B cell (primary cell): ENCODE results near the gene BNIP2. TPM values are rescaled to one million over a fixed set of nuclear protein-coding genes. Genes with fewer than 3 reads are reported as not detected.
"Not testable (repeated sequence)": the region's sequence is repeated elsewhere in the genome, so short reads cannot be mapped to it uniquely, and the experiment has no call there.

ENCODE experiments used
- ATAC-seq: fragments of 200-7000 bp; cut with Tn5 transposase; one replicate; pipeline ENCODE4 v1.10.0; 2021; ENCODE audit warnings: low read depth, mild to moderate bottlenecking, moderate number of reproducible peaks, moderate library complexity
- CTCF ChIA-PET: fragments of 350-600 bp; sonication (Branson Sonifier 250); formaldehyde crosslinking; loops from one replicate; lab custom pipeline; 2021; ENCODE audit warnings: antibody characterized with exemption, inconsistent platforms; lab: Charles Lee
- POLR2A ChIA-PET: fragments of 350-600 bp; sonication (Branson Sonifier 250); formaldehyde crosslinking; loops from one replicate; lab custom pipeline; 2021; ENCODE audit warnings: antibody characterized with exemption; lab: Charles Lee
- DNase-seq: peaks from one replicate; pipeline ENCODE4 v3.0.0; 2013
- H2AFZ ChIP-seq: 2 replicates; pipeline ENCODE4 v1.6.1; 2012; ENCODE audit warnings: mild to moderate bottlenecking, low read depth, low read length; ENCODE audit not compliant: insufficient read depth, poor library complexity, severe bottlenecking
- H3K27ac ChIP-seq, 2 donors: 1 replicate in 1 of 2; 2 replicates in 1 of 2; pipeline ENCODE4 v1.5.1; 2012 to 2013; ENCODE audit warnings: low read length in 2 of 2, mild to moderate bottlenecking in 2 of 2, moderate library complexity in 1 of 2
- H3K27me3 ChIP-seq, 4 experiments: fragments of 200-600 bp in 1 of 4; sonication (generic) in 1 of 4; replicated peaks in 1 of 4; 1 replicate in 2 of 4; 2 replicates in 2 of 4; pipeline versions ENCODE4 v1.6.1 to v1.7.0; 2013 to 2016; ENCODE audit warnings: low read length in 3 of 4, mild to moderate bottlenecking in 2 of 4, mixed read lengths in 1 of 4, moderate library complexity in 1 of 4; ENCODE audit not compliant: insufficient read depth in 4 of 4, control insufficient read depth in 3 of 4; ENCODE audit errors: control extremely low read depth in 1 of 4
- H3K36me3 ChIP-seq, 2 experiments: replicated peaks in 1 of 2; 1 replicate in 1 of 2; 2 replicates in 1 of 2; pipeline versions ENCODE4 v1.6.1 to v1.7.1; 2013; ENCODE audit warnings: low read length in 1 of 2; ENCODE audit not compliant: insufficient read depth in 2 of 2, control insufficient read depth in 1 of 2; ENCODE audit errors: control extremely low read depth in 1 of 2, extremely low read depth in 1 of 2
- H3K4me1 ChIP-seq, 2 donors: fragments of 200-600 bp in 1 of 2; sonication (generic) in 1 of 2; 1 replicate in 1 of 2; 2 replicates in 1 of 2; pipeline versions ENCODE4 v1.5.1 to v1.6.1; 2013 to 2017; ENCODE audit warnings: low read length in 2 of 2; ENCODE audit not compliant: control insufficient read depth in 2 of 2, insufficient read depth in 2 of 2
- H3K4me2 ChIP-seq: replicated peaks from 2 replicates; pipeline ENCODE3; 2012; ENCODE audit warnings: mild to moderate bottlenecking, low read depth, low read length; ENCODE audit not compliant: poor library complexity, severe bottlenecking
- H3K4me3 ChIP-seq, 5 experiments: fragments of 200-600 bp in 1 of 5; sonication (generic) in 1 of 5; 1 replicate in 3 of 5; 2 replicates in 2 of 5; pipeline versions ENCODE4 v1.5.1 to v1.7.0; 2011 to 2016; ENCODE audit warnings: low read length in 4 of 5, mild to moderate bottlenecking in 4 of 5, low read depth in 2 of 5, control low read depth in 1 of 5, moderate library complexity in 1 of 5; ENCODE audit not compliant: insufficient read depth in 1 of 5; ENCODE audit errors: control extremely low read depth in 1 of 5, extremely low read depth in 1 of 5
- H3K79me2 ChIP-seq: fragments of 200-600 bp; sonication (generic); one replicate; pipeline ENCODE4 v1.6.0; 2016; ENCODE audit warnings: low read length; ENCODE audit not compliant: control insufficient read depth, insufficient read depth
- H3K9ac ChIP-seq: fragments of 200-600 bp; sonication (generic); 2 replicates; pipeline ENCODE4 v1.6.1; 2017; ENCODE audit warnings: mild to moderate bottlenecking, low read length, moderate library complexity
- H3K9me3 ChIP-seq, 3 donors: one replicate each; pipeline versions ENCODE4 v1.6.1 to v1.7.1; 2013; ENCODE audit warnings: low read length in 2 of 3; ENCODE audit not compliant: control insufficient read depth in 2 of 3, insufficient read depth in 1 of 3; ENCODE audit errors: control extremely low read depth in 1 of 3
- H4K20me1 ChIP-seq: 2 replicates; pipeline ENCODE4 v1.6.0; 2012; ENCODE audit warnings: mild to moderate bottlenecking, low read length; ENCODE audit not compliant: insufficient read depth, control insufficient read depth, poor library complexity, severe bottlenecking
- H3K27ac Mint-ChIP-seq: one replicate; pipeline ENCODE4 v1.8.0; 2021; ENCODE audit warnings: mixed read lengths
- H3K27me3 Mint-ChIP-seq: one replicate; pipeline ENCODE4 v1.8.0; 2021; ENCODE audit warnings: mixed read lengths
- H3K4me1 Mint-ChIP-seq: one replicate; pipeline ENCODE4 v1.8.0; 2021; ENCODE audit warnings: mixed read lengths
- H3K4me3 Mint-ChIP-seq: one replicate; pipeline ENCODE4 v1.8.0; 2021; ENCODE audit warnings: mixed read lengths
- H3K9me3 Mint-ChIP-seq: one replicate; pipeline ENCODE4 v1.8.0; 2022; ENCODE audit warnings: mixed read lengths; ENCODE audit not compliant: insufficient read depth
- CTCF ChIP-seq: fragments of 200-600 bp; IDR thresholded peaks from one replicate; pipeline ENCODE4 v1.8.0; 2022; ENCODE audit warnings: antibody characterized with exemption, mild to moderate bottlenecking
- EZH2 ChIP-seq: IDR thresholded peaks from 2 replicates; pipeline ENCODE4 v1.6.1; 2012; ENCODE audit warnings: borderline replicate concordance, low read depth, mild to moderate bottlenecking, moderate library complexity, low read length; ENCODE audit not compliant: insufficient read depth, poor library complexity, severe bottlenecking
- WGBS: methylation state at CpG from one replicate; pipeline ENCODE4 v1.1.5; 2013; ENCODE audit warnings: missing lambda C conversion rate; ENCODE audit not compliant: insufficient coverage; 5-methylcytosine and 5-hydroxymethylcytosine counted together
- intact Hi-C: fragments of 100-400 bp; cut with micrococcal nuclease; formaldehyde crosslinking; loops from one replicate; pipeline ENCODE4 v1.10.0; 2022
- polyA plus RNA-seq: library from polyadenylated mRNA; depleted of rRNA; stranded (reverse); fragments of >200 nt; gene quantifications from 2 replicates; pipeline ENCODE4 v1.2.3, GENCODE V29; 2012
- total RNA-seq, 2 donors: library from RNA; stranded (reverse); fragments of 120-200 nt in 1 of 2; gene quantifications; 1 replicate in 1 of 2; 2 replicates in 1 of 2; pipeline versions ENCODE4 v1.2.3 to v1.2.4, GENCODE V29; 2013 to 2022

Gene BNIP2
- total and polyA plus RNA-seq, 2 donors (not counting 1 experiment from before 2014, with no cell fraction given) = 21.3 to 91.2 TPM

GRCh38 chr15:59646277-59646676 is 42.8 kb downstream of the BNIP2 start:
- no peak for ATAC-seq
- Mint-ChIP-seq H3K27ac (no peak overlapping the region), H3K9me3 (no peaks in the 10 kb centered on the region), H3K4me1 (no peaks in the 10 kb centered on the region), H3K27me3 (no peaks in the 10 kb centered on the region), H3K4me3 (no peak overlapping the region)
- H3K9me3 ChIP-seq = no peaks in the 10 kb centered on the region
- intact Hi-C loops = no loop called here
- H3K4me2 ChIP-seq = no peak overlapping the region
- H3K4me1 ChIP-seq = no peaks in the 10 kb centered on the region
- ChIA-PET POLR2A (no interaction called here), CTCF (interaction anchor here (0.6 to 2.3 kb wide), 3 partner anchors 21 to 593 kb away, joined by 3 to 5 read pairs (median 3); no protein-coding TSS in a partner anchor)
- peaks cover 21 to 61% of the 10 kb centered on the region in 2 experiments for H3K36me3 ChIP-seq
- no peak overlapping the region for H3K4me3 ChIP-seq
- no peak overlapping the region for H3K27ac ChIP-seq
- no peak overlapping the region for H2AFZ ChIP-seq
- no CpG with 5 or more reads among the region's 1 CpG for WGBS
- H4K20me1 ChIP-seq = no peaks in the 10 kb centered on the region
- TF ChIP-seq CTCF (no peak), EZH2 (no peak)
- no peaks in the 10 kb centered on the region for H3K79me2 ChIP-seq
- no peak for DNase-seq
- no peaks in the 10 kb centered on the region for H3K27me3 ChIP-seq
- H3K9ac ChIP-seq = no peak overlapping the region

- H3K27me3 ChIP-seq, H3K4me2 ChIP-seq, H4K20me1 ChIP-seq, H3K27ac ChIP-seq, H3K27me3 Mint-ChIP-seq, H3K4me1 ChIP-seq, H3K79me2 ChIP-seq, ATAC-seq, H3K4me1 Mint-ChIP-seq, intact Hi-C loops, H3K9me3 Mint-ChIP-seq, H3K9ac ChIP-seq, H3K27ac Mint-ChIP-seq, H3K9me3 ChIP-seq, H3K4me3 Mint-ChIP-seq, H3K4me3 ChIP-seq, H2AFZ ChIP-seq, DNase-seq: not testable (repeated sequence)
- H3K36me3 ChIP-seq = peaks cover 22 to 57% of the 10 kb centered on the region in 2 experiments
- ChIA-PET CTCF (interaction anchor here (0.6 to 2.3 kb wide), 3 partner anchors 8 to 592 kb away, joined by 3 to 5 read pairs (median 3); no protein-coding TSS in a partner anchor), POLR2A (interaction anchor here (0.7 kb wide), 1 partner anchor 736 kb away, joined by 7 read pairs; no protein-coding TSS in a partner anchor)
- 93% methylated on average over 7 of the region's 9 CpGs for WGBS
These were observed 43.3 kb downstream of the BNIP2 start for GRCh38 chr15:59645812-59646211.
